AG04449 (cell line): ENCODE data around the gene FRMD4B.

Experiments used
- CTCF ChIA-PET: fragments of 350-600 bp; formaldehyde crosslinking; extraction: SDS; loops from one replicate; lab custom pipeline; 2021; ENCODE audit warnings: antibody characterized with exemption; lab: Yijun Ruan, JAX
- POLR2A ChIA-PET: fragments of 400-600, 350-600 bp; formaldehyde crosslinking; extraction: SDS; loops from one replicate; lab custom pipeline; 2020; ENCODE audit warnings: antibody characterized with exemption, inconsistent platforms; lab: Yijun Ruan, JAX
- DNase-seq: peaks from one replicate; pipeline ENCODE4 v3.0.0-alpha.2; 2010; ENCODE audit warnings: low read depth, low spot score
- H3K4me3 ChIP-seq: 2 replicates; pipeline ENCODE4 v1.5.1; 2011; ENCODE audit warnings: low read depth, mild to moderate bottlenecking, control low read depth, low read length
- CTCF ChIP-seq: IDR thresholded peaks from one replicate; pipeline ENCODE4 v1.5.1; 2011; ENCODE audit warnings: mild to moderate bottlenecking, moderate library complexity, low read length, control low read depth, inconsistent platforms; ENCODE audit not compliant: insufficient read depth; ENCODE audit errors: missing control alignments

FRMD4B gene

GRCh38 chr3:69329892-69330291, 56.0 kb downstream of the FRMD4B start:
- no peak overlapping the region for H3K4me3 ChIP-seq
- TF ChIP-seq CTCF: no peak
- CTCF ChIA-PET: interaction anchor here (1.2 to 5.9 kb wide), 4 partner anchors 14 to 80 kb away, joined by 3 to 31 read pairs (median 10); no protein-coding TSS in a partner anchor
- POLR2A ChIA-PET: interaction anchor here (0.7 kb wide), 1 partner anchor 35 kb away, joined by 3 read pairs; no protein-coding TSS in a partner anchor
- peak; percentile 80 for DNase-seq

- no peak for TF ChIP-seq CTCF
- no peak for DNase-seq
- CTCF ChIA-PET: interaction anchor here (1.2 to 5.9 kb wide), 3 partner anchors 18 to 167 kb away, joined by 4 to 31 read pairs (median 13); no protein-coding TSS in a partner anchor
- H3K4me3 ChIP-seq: no peak overlapping the region
- POLR2A ChIA-PET: no interaction called here
Measured at GRCh38 chr3:69328963-69329302, 57.0 kb downstream of the FRMD4B start.

- H3K4me3 ChIP-seq: no peak overlapping the region
- ChIA-PET CTCF (interaction anchor here (0.7 to 5.9 kb wide), 5 partner anchors 16 to 166 kb away, joined by 3 to 31 read pairs (median 4); no protein-coding TSS in a partner anchor), POLR2A (no interaction called here)
- DNase-seq: no peak
- TF ChIP-seq CTCF: no peak
Measured at GRCh38 chr3:69328103-69328962, 57.6 kb downstream of the FRMD4B start.

GRCh38 chr3:69326855-69327300, 59.0 kb downstream of the FRMD4B start:
- ChIA-PET CTCF (interaction anchor here (0.9 to 5.9 kb wide), 7 partner anchors 16 to 165 kb away, joined by 3 to 31 read pairs (median 5); no protein-coding TSS in a partner anchor), POLR2A (no interaction called here)
- no peak for DNase-seq
- TF ChIP-seq CTCF: no peak
- H3K4me3 ChIP-seq: no peak overlapping the region

GRCh38 chr3:69325151-69325550, 60.7 kb downstream of the FRMD4B start:
- CTCF ChIA-PET: interaction anchor here (0.7 to 5.9 kb wide), 5 partner anchors 14 to 163 kb away, joined by 3 to 31 read pairs (median 4); no protein-coding TSS in a partner anchor
- TF ChIP-seq CTCF: no peak

GRCh38 chr3:69324362-69325025, 61.4 kb downstream of the FRMD4B start:
- no peak for DNase-seq
- peak; percentile 3 for TF ChIP-seq CTCF
- ChIA-PET POLR2A (no interaction called here), CTCF (interaction anchor here (0.5 to 5.9 kb wide), 11 partner anchors 13 to 163 kb away, joined by 3 to 36 read pairs (median 5); no protein-coding TSS in a partner anchor)
- H3K4me3 ChIP-seq: no peak overlapping the region

More at GRCh38 chr3:69325151-69325550, 60.7 kb downstream of the FRMD4B start:
- no peak overlapping the region for H3K4me3 ChIP-seq
- DNase-seq: no peak
- POLR2A ChIA-PET: no interaction called here
